Sigmoid colon (tissue), 7 donors: ENCODE results near the gene MEF2A. TPM values are rescaled to one million over a fixed set of nuclear protein-coding genes. Genes with fewer than 3 reads are reported as not detected.

Source experiments
- DNase-seq: peaks from one replicate; pipeline ENCODE4 v3.0.0-alpha.2; 2019
- H3K27ac ChIP-seq, 4 donors: fragments of 200-600 bp; sonication (generic); one replicate each; pipeline ENCODE4 v1.5.1; 2016 to 2019; ENCODE audit warnings: mild to moderate bottlenecking in 1 of 4
- H3K27me3 ChIP-seq, 3 donors: fragments of 200-600 bp; sonication (generic); one replicate each; pipeline ENCODE4 v1.5.1; 2019; ENCODE audit warnings: mild to moderate bottlenecking in 1 of 3
- H3K36me3 ChIP-seq, 4 donors: fragments of 200-600 bp; sonication (generic); one replicate each; pipeline ENCODE4 v1.5.1; 2016 to 2019
- H3K4me1 ChIP-seq, 4 donors: fragments of 200-600 bp; sonication (generic); one replicate each; pipeline ENCODE4 v1.5.1; 2017 to 2019
- H3K4me3 ChIP-seq, 4 donors: fragments of 200-600 bp; sonication (generic); one replicate each; pipeline ENCODE4 v1.5.1; 2017 to 2019; ENCODE audit warnings: mild to moderate bottlenecking in 2 of 4, moderate library complexity in 1 of 4
- H3K9me3 ChIP-seq, 4 donors: fragments of 200-600 bp in 3 of 4; sonication (generic) in 3 of 4; one replicate each; pipeline versions ENCODE4 v1.5.1 to v1.6.1; 2013 to 2019
- EP300 ChIP-seq, 4 donors: sonication (generic); formaldehyde crosslinking; IDR thresholded peaks; one replicate each; pipeline ENCODE4 v1.6.1; 2017; ENCODE audit warnings: antibody characterized with exemption in 4 of 4
- POLR2A ChIP-seq, 2 donors: fragments of 450-650 bp; IDR thresholded peaks; one replicate each; pipeline ENCODE4 v1.6.1; 2016; ENCODE audit warnings: antibody characterized with exemption in 2 of 2, mild to moderate bottlenecking in 2 of 2, moderate library complexity in 2 of 2
- POLR2AphosphoS5 ChIP-seq, 4 donors: sonication (generic); formaldehyde crosslinking; IDR thresholded peaks; one replicate each; pipeline ENCODE4 v1.6.1; 2017; ENCODE audit warnings: antibody characterized with exemption in 4 of 4
- WGBS, 2 donors: extraction: QIAGEN DNeasy Blood & Tissue Kit; methylation state at CpG; one replicate each; pipeline ENCODE4 v1.1.7; 2013; 5-methylcytosine and 5-hydroxymethylcytosine counted together
- intact Hi-C: fragments of 100-400 bp; cut with DNase I; formaldehyde crosslinking; loops from one replicate; pipeline ENCODE4 v1.15.1; 2023
- polyA plus RNA-seq, 3 donors: library from polyadenylated mRNA; stranded (reverse); fragments of 200-250 nt; gene quantifications; one replicate each; pipeline ENCODE4 v1.2.3, GENCODE V29; 2013
- total RNA-seq, 4 donors: library from RNA; depleted of rRNA; stranded (reverse); fragments of >200 nt; gene quantifications; one replicate each; pipeline ENCODE4 v1.1.0, GENCODE V29; 2016
- TF ChIP-seq, protein P1 (sequence below), 4 experiments: fragments of 450-650 bp in 3 of 4; fragments of 200-600 bp in 1 of 4; IDR thresholded peaks; one replicate each; pipeline ENCODE4 v1.5.1; 2016 to 2019; ENCODE audit warnings: antibody characterized with exemption in 4 of 4, mild to moderate bottlenecking in 3 of 4, moderate library complexity in 2 of 4
- donor health status: healthy with polysubstance abuse.
- donor health status: Bipolar disorder and iron deficiency.
- donor health status: healthy.

MEF2A gene
- total and polyA plus RNA-seq, 7 donors = 11.6 to 123 (median 78.8) TPM

- intact Hi-C loops = no loop called here
- no peaks in the 10 kb centered on the region for H3K9me3 ChIP-seq
- TF ChIP-seq, protein P1, sequence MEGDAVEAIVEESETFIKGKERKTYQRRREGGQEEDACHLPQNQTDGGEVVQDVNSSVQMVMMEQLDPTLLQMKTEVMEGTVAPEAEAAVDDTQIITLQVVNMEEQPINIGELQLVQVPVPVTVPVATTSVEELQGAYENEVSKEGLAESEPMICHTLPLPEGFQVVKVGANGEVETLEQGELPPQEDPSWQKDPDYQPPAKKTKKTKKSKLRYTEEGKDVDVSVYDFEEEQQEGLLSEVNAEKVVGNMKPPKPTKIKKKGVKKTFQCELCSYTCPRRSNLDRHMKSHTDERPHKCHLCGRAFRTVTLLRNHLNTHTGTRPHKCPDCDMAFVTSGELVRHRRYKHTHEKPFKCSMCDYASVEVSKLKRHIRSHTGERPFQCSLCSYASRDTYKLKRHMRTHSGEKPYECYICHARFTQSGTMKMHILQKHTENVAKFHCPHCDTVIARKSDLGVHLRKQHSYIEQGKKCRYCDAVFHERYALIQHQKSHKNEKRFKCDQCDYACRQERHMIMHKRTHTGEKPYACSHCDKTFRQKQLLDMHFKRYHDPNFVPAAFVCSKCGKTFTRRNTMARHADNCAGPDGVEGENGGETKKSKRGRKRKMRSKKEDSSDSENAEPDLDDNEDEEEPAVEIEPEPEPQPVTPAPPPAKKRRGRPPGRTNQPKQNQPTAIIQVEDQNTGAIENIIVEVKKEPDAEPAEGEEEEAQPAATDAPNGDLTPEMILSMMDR (IDR thresholded peaks at IDR 0.05) = no peak
- TF ChIP-seq POLR2A (IDR thresholded peaks at IDR 0.05) (no peak), EP300 (IDR thresholded peaks at IDR 0.05) (no peak), POLR2AphosphoS5 (IDR thresholded peaks at IDR 0.05) (no peak)
- DNase-seq = no peak
- H3K27ac ChIP-seq = no peak overlapping the region
- 77 to 93% methylated on average over 6 of the region's 6 CpGs for WGBS, 2 donors
- no peak overlapping the region for H3K4me3 ChIP-seq
- H3K36me3 ChIP-seq = no peaks in the 10 kb centered on the region
- H3K4me1 ChIP-seq = peaks cover 0 to 63% (median 33%) of the 10 kb centered on the region in 4 donors
- H3K27me3 ChIP-seq = no peaks in the 10 kb centered on the region
These were observed 27.3 kb downstream of the MEF2A start for GRCh38 chr15:99593070-99593469.

DNA sequence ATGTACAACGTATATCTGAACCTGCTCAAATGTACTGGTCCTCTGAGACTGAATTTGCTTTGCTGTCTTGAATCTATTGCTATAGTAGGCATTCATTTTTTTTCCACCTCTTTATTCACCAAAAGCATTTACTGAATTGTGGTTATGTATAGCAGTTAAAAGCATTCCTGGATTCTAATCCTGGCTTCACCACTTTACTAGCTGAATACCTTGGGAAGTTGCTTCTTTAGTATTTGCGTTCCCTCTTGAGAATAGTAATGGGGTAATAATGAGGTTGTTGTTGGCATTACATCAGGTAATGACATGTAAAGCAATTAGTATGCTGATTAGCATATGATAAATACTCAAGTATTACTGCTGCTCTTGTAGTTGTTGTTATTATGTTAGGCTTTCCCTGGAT lies 29.1 kb downstream of the MEF2A start:
- TF ChIP-seq POLR2AphosphoS5 (IDR thresholded peaks at IDR 0.05) (no peak), EP300 (IDR thresholded peaks at IDR 0.05) (no peak), POLR2A (IDR thresholded peaks at IDR 0.05) (no peak)
- TF ChIP-seq, protein P1 (IDR thresholded peaks at IDR 0.05) = no peak
- no peaks in the 10 kb centered on the region for H3K9me3 ChIP-seq
- 93 to 97% methylated on average over 2 of the region's 2 CpGs for WGBS, 2 donors
- H3K36me3 ChIP-seq = peaks cover 0 to 3% (median 0%) of the 10 kb centered on the region in 4 donors
- H3K27ac ChIP-seq = no peak overlapping the region
- H3K4me3 ChIP-seq = no peak overlapping the region
- no peaks in the 10 kb centered on the region for H3K27me3 ChIP-seq
- intact Hi-C loops = no loop called here
- no peak for DNase-seq
- H3K4me1 ChIP-seq = peaks cover 0 to 51% (median 31%) of the 10 kb centered on the region in 4 donors

GRCh38 chr15:99598296-99598695 lies 32.5 kb downstream of the MEF2A start:
- Histone ChIP-seq H3K4me1 (peaks cover 0 to 27% (median 10%) of the 10 kb centered on the region in 4 donors), H3K36me3 (peaks cover 0 to 12% (median 0%) of the 10 kb centered on the region in 4 donors), H3K27ac (no peak overlapping the region), H3K4me3 (no peak overlapping the region), H3K27me3 (no peaks in the 10 kb centered on the region), H3K9me3 (no peaks in the 10 kb centered on the region)
- no peak for DNase-seq
- TF ChIP-seq EP300 (IDR thresholded peaks at IDR 0.05) (no peak), POLR2A (IDR thresholded peaks at IDR 0.05) (no peak), POLR2AphosphoS5 (IDR thresholded peaks at IDR 0.05) (no peak)
- TF ChIP-seq, protein P1 (IDR thresholded peaks at IDR 0.05) = no peak
- 99% methylated on average over 3 of the region's 3 CpGs for WGBS, 2 donors
- intact Hi-C loops = no loop called here

GRCh38 chr15:99603828-99604227 lies 38.0 kb downstream of the MEF2A start:
- no peak overlapping the region for H3K27ac ChIP-seq
- H3K4me3 ChIP-seq = no peak overlapping the region
- intact Hi-C loops = no loop called here
- DNase-seq = no peak
- WGBS, 2 donors = 94 to 99% methylated on average over 1 of the region's 1 CpG
- H3K9me3 ChIP-seq = no peaks in the 10 kb centered on the region
- H3K4me1 ChIP-seq = peaks cover 0 to 40% (median 23%) of the 10 kb centered on the region in 4 donors
- no peaks in the 10 kb centered on the region for H3K27me3 ChIP-seq
- peaks cover 0 to 12% (median 0%) of the 10 kb centered on the region in 4 donors for H3K36me3 ChIP-seq
- TF ChIP-seq POLR2AphosphoS5 (IDR thresholded peaks at IDR 0.05) (no peak), EP300 (IDR thresholded peaks at IDR 0.05) (no peak), POLR2A (IDR thresholded peaks at IDR 0.05) (no peak)
- TF ChIP-seq, protein P1 (IDR thresholded peaks at IDR 0.05) = no peak

DNA sequence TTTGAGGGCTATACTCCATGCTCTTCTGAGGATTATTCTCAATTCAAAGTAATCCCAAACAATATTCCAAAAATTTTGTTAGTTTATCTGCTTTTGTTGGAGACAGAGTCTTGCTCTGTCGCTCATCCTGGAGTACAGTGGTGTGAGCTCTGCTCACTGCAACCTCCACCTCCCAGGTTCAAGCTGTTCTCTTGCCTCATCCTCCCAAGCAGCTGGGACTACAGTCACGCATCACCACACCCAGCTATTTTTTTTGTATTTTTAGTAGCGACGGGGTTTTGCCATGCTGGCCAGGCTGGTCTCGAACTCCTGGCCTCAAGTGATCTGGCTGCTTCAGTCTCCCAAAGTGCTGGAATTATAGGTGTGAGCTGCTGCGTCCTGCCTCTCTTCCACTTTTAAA lies 39.1 kb downstream of the MEF2A start:
- peaks cover 0 to 40% (median 23%) of the 10 kb centered on the region in 4 donors for H3K4me1 ChIP-seq
- no peak overlapping the region for H3K4me3 ChIP-seq
- WGBS, 2 donors = 89 to 92% methylated on average over 6 of the region's 6 CpGs
- DNase-seq = no peak
- intact Hi-C loops = no loop called here
- no peak overlapping the region for H3K27ac ChIP-seq
- peaks cover 0 to 9% (median 0%) of the 10 kb centered on the region in 4 donors for H3K36me3 ChIP-seq
- H3K9me3 ChIP-seq = no peaks in the 10 kb centered on the region
- TF ChIP-seq, protein P1 (IDR thresholded peaks at IDR 0.05) = no peak
- TF ChIP-seq EP300 (IDR thresholded peaks at IDR 0.05) = no peak
- no peak for TF ChIP-seq POLR2AphosphoS5 (IDR thresholded peaks at IDR 0.05)
- TF ChIP-seq POLR2A (IDR thresholded peaks at IDR 0.05) = no peak
- H3K27me3 ChIP-seq = no peaks in the 10 kb centered on the region
